GM12875 (cell line): ENCODE measurements around the gene GPR107.

Experiments used
- H3K4me3 ChIP-seq: one replicate; pipeline ENCODE4 v1.5.1; 2011; ENCODE audit warnings: low read depth, low read length, control low read depth
- CTCF ChIP-seq: IDR thresholded peaks from 2 replicates; pipeline ENCODE4 v1.5.1; 2011; ENCODE audit warnings: low read depth, mild to moderate bottlenecking, control low read depth, inconsistent platforms, low read length, moderate library complexity, borderline replicate concordance; ENCODE audit not compliant: insufficient read depth

Gene GPR107

GRCh38 chr9:130078547-130078946, 24.8 kb downstream of the GPR107 start:
- no peak for TF ChIP-seq CTCF
- no peak overlapping the region for H3K4me3 ChIP-seq

DNA sequence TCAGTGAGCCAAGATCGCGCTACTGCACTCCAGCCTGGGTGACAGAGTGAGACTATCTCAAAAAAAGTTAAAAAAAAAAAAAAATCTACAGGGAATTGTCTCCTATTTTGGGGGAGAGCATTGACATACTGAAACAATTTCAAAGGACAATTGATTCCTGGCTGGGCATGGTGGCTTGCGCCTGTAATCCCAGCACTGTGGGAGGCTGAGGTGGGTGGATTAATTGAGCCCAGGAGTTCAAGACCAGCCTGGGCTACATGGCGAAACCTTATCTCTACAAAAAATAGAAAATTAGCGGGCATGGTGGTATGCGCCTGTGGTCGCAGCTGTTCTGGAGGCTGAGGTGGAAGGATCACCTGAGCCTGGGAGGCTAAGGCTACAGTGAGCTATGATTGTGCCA, 30.6 kb downstream of the GPR107 start:
- no peak overlapping the region for H3K4me3 ChIP-seq
- TF ChIP-seq CTCF, result no peak

DNA sequence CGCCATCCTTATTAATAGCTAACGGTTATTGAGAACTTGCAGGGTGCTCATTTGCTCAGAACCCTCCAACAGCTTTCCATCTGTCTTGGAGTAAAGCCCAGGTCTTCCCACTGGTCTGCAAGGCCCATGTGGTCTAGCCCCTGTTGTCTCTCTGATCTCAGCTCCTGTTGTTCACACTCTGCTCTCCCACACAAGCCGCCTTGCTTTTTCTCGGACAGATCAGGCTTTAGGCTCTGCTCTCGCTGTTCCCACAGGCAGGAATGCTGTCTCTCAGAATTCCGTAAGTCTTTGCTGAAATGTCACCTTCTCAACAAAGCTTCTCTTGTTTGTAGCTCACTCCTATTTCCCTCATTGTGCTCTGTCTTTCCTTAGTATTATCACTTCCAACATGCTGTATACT, 34.3 kb downstream of the GPR107 start:
- TF ChIP-seq CTCF, result no peak
- H3K4me3 ChIP-seq, result no peak overlapping the region

- no peak overlapping the region for H3K4me3 ChIP-seq
- TF ChIP-seq CTCF, result no peak
These were observed 35.4 kb downstream of the GPR107 start for GRCh38 chr9:130089141-130089540.

DNA sequence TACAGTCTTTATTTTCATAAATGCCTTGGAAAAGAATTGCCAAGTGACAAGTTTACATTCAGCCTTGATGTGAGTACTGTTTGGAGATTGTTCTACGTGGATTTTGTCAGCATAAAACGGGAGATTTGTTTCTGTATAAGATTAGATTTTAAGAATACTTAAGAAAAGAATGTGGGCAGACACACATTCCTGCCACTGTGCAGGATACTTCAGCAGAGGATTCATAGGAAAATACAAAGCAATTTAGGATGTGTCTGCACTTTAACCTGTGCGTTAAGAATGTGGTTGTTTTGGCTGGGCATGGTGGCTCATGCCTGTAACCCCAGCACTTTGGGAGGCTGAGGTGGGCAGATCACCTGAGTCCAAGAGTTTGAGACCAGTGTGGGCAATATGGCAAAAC, 37.2 kb downstream of the GPR107 start:
- no peak for TF ChIP-seq CTCF

GRCh38 chr9:130092910-130093309, 39.2 kb downstream of the GPR107 start:
- no peak for TF ChIP-seq CTCF
- H3K4me3 ChIP-seq, result no peak overlapping the region

More for the DNA sequence above, 37.2 kb downstream of the GPR107 start:
- no peak overlapping the region for H3K4me3 ChIP-seq

DNA sequence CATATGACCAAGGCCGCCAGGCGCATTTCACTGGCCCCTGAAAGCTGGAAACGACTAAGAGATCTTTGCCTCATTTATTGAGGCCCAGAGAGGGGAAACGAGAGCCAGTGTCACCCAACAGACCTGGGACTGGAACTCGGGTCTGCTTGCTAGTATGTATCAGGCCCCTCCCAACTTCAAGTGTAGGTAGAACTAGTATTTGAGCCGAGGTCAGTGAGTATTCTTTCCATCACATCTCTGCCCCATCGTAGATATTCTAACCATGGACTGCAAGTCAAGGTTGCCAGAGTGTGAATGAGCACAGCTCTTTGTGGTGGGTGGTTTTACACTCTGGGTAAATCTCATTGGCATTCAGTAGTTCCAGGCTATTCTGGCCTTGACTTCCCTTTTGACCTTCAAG, 42.2 kb downstream of the GPR107 start:
- TF ChIP-seq CTCF, result no peak
- H3K4me3 ChIP-seq, result no peak overlapping the region
